Measurements from ENCODE around the gene SUSD4.

SUSD4 gene

DNA sequence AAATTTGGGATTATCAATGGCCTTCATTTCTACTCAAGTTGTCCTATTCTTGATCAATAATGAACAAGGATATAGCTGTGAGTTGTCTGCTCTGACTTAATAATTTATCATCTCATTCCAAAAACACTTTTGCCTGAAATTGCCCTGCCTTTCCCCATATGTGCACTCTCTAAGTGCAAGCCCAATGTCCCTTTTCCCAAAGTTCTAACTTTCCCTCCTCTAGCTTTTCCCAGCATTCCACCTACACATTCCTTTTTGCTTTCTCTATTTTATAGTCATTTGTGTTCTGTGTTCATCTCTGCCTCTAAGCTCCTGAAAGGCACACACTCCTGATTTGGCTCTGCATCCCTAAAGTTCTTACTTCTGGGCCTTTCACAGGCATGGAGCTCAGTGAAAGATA, 34.7 kb downstream of the SUSD4 start:
- DNase-seq (ENCODE audit: low read depth) = no peak

DNA sequence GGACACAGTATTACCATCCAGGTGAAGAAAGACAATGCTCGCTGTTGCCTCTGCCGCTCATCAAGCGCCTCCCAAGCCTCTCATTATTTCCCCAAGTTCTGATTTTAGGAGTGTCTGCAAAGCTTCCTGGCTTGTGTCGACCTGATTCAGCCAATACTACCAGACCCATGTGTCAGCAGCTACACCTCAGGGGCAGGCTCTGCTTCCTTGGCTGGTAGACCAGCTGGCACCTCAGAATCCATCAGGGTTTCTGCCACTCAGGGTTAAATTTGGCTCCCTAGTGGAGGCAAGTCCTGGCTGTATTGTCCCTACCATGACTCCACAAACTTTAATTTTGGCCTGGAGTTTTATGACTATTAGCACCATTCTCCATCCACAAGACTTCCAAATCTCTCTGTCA, 35.4 kb downstream of the SUSD4 start:
- DNase-seq (ENCODE audit: low read depth) = no peak

GRCh38 chr1:223326776-223327175, 37.2 kb downstream of the SUSD4 start:
- no peak for DNase-seq (ENCODE audit: low read depth)

GRCh38 chr1:223323491-223324484, 40.2 kb downstream of the SUSD4 start:
- DNase-seq (ENCODE audit: low read depth) = no peak

GRCh38 chr1:223322868-223323267, 41.1 kb downstream of the SUSD4 start:
- DNase-seq (ENCODE audit: low read depth) = no peak

DNA sequence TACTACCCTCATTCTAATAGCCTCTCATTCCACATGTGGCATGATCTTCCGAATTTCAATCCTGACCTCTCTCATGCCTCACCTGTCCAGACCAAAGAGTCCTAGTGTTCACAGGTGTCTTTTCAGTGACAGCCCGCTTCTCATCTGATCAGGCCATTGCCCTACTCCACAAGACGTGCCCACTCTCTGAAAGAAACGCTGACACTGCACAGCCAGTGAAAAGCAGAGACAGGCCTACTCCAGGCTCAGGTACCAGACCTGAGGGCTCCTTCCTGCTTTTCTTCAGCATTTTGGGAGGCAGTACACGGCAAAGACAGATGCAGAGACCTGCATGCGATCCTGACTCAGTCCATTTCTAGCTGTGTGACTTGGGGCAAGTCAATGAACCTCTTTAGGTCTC, 43.0 kb downstream of the SUSD4 start:
- no peak for DNase-seq (ENCODE audit: low read depth)

DNA sequence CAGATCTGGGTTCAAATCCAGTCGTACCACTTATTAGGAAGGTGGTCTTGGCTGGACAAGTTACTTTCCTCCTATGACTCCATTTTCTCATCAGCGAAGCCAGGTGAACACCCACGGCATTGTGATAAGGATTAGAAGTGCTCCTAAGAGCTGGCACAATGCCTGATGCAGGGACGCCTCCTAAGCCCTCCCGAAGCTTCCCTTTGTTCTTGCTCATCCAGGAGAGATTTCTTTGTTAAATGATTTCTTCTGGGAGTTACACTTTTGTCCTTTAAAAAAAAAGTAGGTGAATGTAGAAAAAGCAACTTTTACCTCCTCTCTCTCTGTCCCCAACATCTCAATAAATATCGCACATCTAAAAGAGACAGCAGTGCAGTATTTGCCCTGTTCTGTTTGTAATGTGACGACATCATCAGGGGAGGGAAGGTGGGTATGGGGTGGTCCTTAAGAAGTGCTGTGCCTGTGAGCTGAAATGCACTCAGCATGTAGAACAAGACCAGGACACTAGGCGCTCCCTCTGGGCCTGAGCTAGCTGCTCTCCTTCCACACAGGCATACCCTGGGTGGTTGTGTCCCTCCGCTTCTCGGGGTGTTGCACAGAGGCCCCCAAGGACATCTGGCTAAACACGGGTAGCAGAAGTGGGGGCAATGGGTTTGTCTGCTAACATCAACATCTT, 43.9 kb downstream of the SUSD4 start:
- DNase-seq (ENCODE audit: low read depth) = no peak

DNA sequence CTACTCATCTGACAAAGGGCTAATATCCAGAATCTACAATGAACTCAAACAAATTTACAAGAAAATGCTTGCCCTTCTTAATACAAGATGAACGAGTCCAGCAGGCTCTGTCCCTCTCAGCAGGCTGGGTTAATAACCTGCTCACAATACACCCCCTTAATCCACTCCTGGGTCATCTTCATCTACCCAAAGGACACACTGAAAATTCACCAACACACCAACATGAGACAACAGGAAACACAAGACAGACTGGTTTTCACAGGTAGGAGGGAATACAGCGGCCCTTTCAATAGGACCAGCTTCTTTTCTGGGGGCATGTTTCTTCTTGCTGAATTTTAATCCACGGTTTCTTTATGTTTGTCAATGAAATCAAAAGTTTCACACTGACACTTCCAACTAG, 44.6 kb downstream of the SUSD4 start:
- DNase-seq (ENCODE audit: low read depth) = no peak

GRCh38 chr1:223316082-223316481, 47.9 kb downstream of the SUSD4 start:
- DNase-seq (ENCODE audit: low read depth) = no peak

DNA sequence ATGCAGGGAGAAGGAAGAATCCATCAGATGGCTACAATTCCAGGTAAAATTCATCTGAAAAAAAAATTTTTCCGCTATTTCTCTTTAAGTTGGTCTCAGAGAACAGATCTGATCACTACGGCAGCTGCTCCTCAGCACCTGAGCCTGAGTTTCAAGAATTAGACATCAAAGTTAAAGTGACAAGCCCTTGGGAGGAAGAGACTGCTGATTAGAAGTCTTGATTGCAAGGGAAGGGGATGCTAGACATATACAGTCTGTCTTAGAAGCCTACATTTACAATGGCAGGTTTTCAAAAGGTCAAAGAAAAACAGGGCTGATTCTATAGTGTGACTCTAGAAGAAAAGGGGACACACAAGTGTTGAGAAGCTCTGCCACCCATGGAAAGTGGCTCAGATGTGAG, 48.3 kb downstream of the SUSD4 start:
- no peak for DNase-seq (ENCODE audit: low read depth)

DNA sequence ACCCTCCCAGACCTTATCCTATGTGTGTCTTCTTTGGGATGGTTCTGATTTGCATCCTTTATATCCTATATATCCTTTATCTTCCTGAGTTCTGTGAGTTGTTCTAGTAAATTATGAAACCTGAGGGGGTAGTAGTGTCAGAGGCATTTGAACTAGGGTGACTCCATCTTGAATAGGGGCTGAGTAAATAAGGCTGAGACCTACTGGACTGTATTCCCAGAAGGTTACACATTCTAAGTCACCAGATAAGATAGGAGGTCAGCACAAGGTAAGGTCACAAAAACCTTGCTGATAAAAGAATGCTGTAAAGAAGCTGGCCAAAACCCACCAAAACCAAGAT, 50.6 kb downstream of the SUSD4 start:
- DNase-seq (ENCODE audit: low read depth) = no peak

DNA sequence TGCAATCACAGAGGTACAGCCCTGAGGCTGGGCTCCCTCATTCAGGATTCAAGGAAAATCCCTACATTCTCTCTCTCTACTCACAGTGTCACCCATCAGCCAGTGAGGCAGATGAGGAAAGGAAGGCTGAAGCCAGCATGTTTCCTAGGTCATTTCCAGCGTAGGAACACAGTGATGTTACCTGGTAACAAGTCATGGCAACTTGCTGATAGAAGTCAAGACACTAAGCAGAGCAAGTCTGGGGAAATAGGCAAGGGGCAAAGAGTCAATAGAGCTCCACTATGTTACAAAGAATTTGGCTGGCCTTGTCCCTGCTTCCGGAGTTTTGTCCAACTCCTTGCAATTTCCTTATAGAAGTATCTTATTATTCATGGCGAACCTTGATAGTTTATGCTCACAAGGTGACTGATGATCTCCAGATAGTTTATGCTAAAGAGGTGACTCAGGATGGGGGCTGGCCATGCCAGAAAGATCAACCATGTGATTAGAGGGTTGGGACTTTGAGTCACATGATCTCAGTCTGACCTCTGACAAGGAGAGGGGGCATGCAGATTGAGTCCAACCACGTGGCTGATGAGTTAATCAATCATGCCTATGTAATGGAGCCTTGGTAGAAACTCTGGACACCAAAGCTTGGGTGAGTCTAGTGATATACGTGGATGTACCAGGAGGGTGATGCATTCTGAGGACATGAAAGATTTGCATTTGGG, 51.1 kb downstream of the SUSD4 start:
- no peak for DNase-seq (ENCODE audit: low read depth)

GRCh38 chr1:223312273-223312672, 51.7 kb downstream of the SUSD4 start:
- no peak for DNase-seq (ENCODE audit: low read depth)

GRCh38 chr1:223311826-223312225, 52.1 kb downstream of the SUSD4 start:
- DNase-seq (ENCODE audit: low read depth) = no peak

DNA sequence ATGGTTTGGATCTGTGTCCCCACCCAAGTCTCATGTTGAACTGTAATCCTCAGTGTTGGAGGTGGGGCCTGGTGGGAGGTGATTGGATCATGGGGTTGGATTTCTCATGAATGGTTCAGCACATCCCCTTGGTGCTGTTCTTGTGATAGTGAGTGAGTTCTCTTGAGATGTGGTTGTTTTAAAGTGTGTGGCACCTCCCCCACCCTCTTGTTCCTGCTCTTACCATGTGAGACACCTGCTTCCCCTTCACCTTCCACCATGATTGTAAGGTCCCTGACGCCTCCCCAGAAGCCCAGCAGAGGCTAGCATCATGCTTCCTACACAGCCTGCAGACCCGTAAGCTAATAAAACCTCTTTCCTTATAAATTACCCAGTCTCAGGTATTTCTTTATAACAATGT, 55.8 kb downstream of the SUSD4 start:
- DNase-seq (ENCODE audit: low read depth) = no peak

- no peak for DNase-seq (ENCODE audit: low read depth)
Measured at GRCh38 chr1:223307544-223307943, 56.4 kb downstream of the SUSD4 start.

GRCh38 chr1:223304931-223305330, 59.0 kb downstream of the SUSD4 start:
- no peak for DNase-seq (ENCODE audit: low read depth)

DNA sequence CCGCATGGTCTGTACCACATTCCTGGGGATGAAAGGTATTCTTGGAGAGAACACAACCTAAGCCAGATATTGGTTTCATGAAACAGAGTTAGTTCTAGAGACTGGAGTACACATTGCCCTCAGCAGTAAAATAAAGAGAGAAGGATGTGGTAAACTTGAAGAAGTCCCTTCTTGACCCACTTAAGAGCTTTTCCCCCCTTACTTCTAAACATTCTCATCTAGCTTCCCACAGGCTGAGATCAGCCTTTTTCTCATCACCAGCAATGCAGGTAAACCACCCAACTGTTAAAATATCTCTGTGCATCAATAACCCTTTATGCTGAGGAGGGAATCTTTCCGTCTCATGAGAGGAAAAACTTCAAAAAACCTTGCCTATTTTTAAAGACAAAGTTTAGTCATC, 62.6 kb downstream of the SUSD4 start:
- DNase-seq (ENCODE audit: low read depth) = no peak

- no peak for DNase-seq (ENCODE audit: low read depth)
Measured at GRCh38 chr1:223299553-223299952, 64.4 kb downstream of the SUSD4 start.

GRCh38 chr1:223298701-223299100, 65.3 kb downstream of the SUSD4 start:
- DNase-seq (ENCODE audit: low read depth) = no peak

GRCh38 chr1:223297800-223298199, 66.2 kb downstream of the SUSD4 start:
- DNase-seq (ENCODE audit: low read depth) = no peak

GRCh38 chr1:223291796-223292195, 72.2 kb downstream of the SUSD4 start:
- DNase-seq (ENCODE audit: low read depth) = no peak

GRCh38 chr1:223290397-223290796, 73.6 kb downstream of the SUSD4 start:
- no peak for DNase-seq (ENCODE audit: low read depth)
